Measurements from ENCODE around the gene SYT11. TPM values are rescaled to one million over a fixed set of nuclear protein-coding genes. Genes with fewer than 3 reads are reported as not detected.

Gene SYT11
- total and polyA plus RNA-seq, 9 of the 15 experiments (the other 6 are each of a cell fraction or from before 2014, with no cell fraction given): 0.05 to 0.18 (median 0.11) TPM

- no peak for TF ChIP-seq DIDO1 (tag; IDR thresholded peaks at IDR 0.05; ENCODE audit: low read depth)
- TF ChIP-seq ZBTB8A (IDR thresholded peaks at IDR 0.05; ENCODE audit: partially characterized antibody): no peak
- TF ChIP-seq ARNT (IDR thresholded peaks at IDR 0.05): no peak
- TF ChIP-seq ZNF133 (CRISPR knock-in tag; IDR thresholded peaks at IDR 0.05): no peak
- TF ChIP-seq ETV5 (CRISPR knock-in tag; IDR thresholded peaks at IDR 0.05; ENCODE audit: low read depth): no peak
- no peak for TF ChIP-seq ZNF507 (tag; conservative IDR thresholded peaks at IDR 0.05)
- no peak for TF ChIP-seq ZNF217 (CRISPR knock-in tag; IDR thresholded peaks at IDR 0.05)
- no peak for TF ChIP-seq CEBPB (tag; IDR thresholded peaks at IDR 0.05)
- TF ChIP-seq POLR2G (IDR thresholded peaks at IDR 0.05; ENCODE audit: low read depth, low read length): peak; percentile 93
- TF ChIP-seq, protein P1, sequence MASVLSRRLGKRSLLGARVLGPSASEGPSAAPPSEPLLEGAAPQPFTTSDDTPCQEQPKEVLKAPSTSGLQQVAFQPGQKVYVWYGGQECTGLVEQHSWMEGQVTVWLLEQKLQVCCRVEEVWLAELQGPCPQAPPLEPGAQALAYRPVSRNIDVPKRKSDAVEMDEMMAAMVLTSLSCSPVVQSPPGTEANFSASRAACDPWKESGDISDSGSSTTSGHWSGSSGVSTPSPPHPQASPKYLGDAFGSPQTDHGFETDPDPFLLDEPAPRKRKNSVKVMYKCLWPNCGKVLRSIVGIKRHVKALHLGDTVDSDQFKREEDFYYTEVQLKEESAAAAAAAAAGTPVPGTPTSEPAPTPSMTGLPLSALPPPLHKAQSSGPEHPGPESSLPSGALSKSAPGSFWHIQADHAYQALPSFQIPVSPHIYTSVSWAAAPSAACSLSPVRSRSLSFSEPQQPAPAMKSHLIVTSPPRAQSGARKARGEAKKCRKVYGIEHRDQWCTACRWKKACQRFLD (CRISPR knock-in tag; IDR thresholded peaks at IDR 0.05): no peak; the same call in none of the 2 replicates
- TF ChIP-seq KDM5B (IDR thresholded peaks at IDR 0.05; ENCODE audit: insufficient replicate concordance, low read depth, low read length): peak; percentile 54
- no peak for TF ChIP-seq ARHGAP35 (IDR thresholded peaks at IDR 0.05; ENCODE audit: partially characterized antibody)
- no peak for TF ChIP-seq SNRNP70 (optimal IDR thresholded peaks at IDR 0.05; ENCODE audit: low read depth, low read length)
- no peak for TF ChIP-seq ZC3H8 (IDR thresholded peaks at IDR 0.05)
- no peak for TF ChIP-seq SAP30 (IDR thresholded peaks at IDR 0.05; ENCODE audit: borderline replicate concordance, insufficient read depth, low read depth, low read length, poor library complexity, severe bottlenecking)
- TF ChIP-seq FOXK2 (conservative IDR thresholded peaks at IDR 0.05 in 1 of 2, IDR thresholded peaks at IDR 0.05 in 1 of 2; ENCODE audit: low read depth in 2 of 2): no peak
- TF ChIP-seq ZNF780A (CRISPR knock-in tag; IDR thresholded peaks at IDR 0.05): no peak
- TF ChIP-seq STAT5B (CRISPR knock-in tag; IDR thresholded peaks at IDR 0.05): no peak
- TF ChIP-seq TAF9B (IDR thresholded peaks at IDR 0.05; ENCODE audit: partially characterized antibody): no peak
- TF ChIP-seq SMARCB1 (IDR thresholded peaks at IDR 0.05; ENCODE audit: insufficient read length, low read depth): no peak
- TF ChIP-seq NFRKB (IDR thresholded peaks at IDR 0.05; ENCODE audit: low read depth): no peak
- TF ChIP-seq, protein P2, sequence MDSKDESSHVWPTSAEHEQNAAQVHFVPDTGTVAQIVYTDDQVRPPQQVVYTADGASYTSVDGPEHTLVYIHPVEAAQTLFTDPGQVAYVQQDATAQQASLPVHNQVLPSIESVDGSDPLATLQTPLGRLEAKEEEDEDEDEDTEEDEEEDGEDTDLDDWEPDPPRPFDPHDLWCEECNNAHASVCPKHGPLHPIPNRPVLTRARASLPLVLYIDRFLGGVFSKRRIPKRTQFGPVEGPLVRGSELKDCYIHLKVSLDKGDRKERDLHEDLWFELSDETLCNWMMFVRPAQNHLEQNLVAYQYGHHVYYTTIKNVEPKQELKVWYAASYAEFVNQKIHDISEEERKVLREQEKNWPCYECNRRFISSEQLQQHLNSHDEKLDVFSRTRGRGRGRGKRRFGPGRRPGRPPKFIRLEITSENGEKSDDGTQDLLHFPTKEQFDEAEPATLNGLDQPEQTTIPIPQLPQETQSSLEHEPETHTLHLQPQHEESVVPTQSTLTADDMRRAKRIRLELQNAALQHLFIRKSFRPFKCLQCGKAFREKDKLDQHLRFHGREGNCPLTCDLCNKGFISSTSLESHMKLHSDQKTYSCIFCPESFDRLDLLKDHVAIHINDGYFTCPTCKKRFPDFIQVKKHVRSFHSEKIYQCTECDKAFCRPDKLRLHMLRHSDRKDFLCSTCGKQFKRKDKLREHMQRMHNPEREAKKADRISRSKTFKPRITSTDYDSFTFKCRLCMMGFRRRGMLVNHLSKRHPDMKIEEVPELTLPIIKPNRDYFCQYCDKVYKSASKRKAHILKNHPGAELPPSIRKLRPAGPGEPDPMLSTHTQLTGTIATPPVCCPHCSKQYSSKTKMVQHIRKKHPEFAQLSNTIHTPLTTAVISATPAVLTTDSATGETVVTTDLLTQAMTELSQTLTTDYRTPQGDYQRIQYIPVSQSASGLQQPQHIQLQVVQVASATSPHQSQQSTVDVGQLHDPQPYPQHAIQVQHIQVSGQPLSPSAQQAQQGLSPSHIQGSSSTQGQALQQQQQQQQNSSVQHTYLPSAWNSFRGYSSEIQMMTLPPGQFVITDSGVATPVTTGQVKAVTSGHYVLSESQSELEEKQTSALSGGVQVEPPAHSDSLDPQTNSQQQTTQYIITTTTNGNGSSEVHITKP (IDR thresholded peaks at IDR 0.05; ENCODE audit: partially characterized antibody): no peak
- TF ChIP-seq KHSRP (IDR thresholded peaks at IDR 0.05): no peak
- no peak for TF ChIP-seq ZFPM2 (CRISPR knock-in tag; IDR thresholded peaks at IDR 0.05)
- TF ChIP-seq RBM15 (IDR thresholded peaks at IDR 0.05; ENCODE audit: insufficient read depth, low read length): no peak
- no peak for TF ChIP-seq ZNF282 (CRISPR knock-in tag; IDR thresholded peaks at IDR 0.05)
These were observed 52.0 kb downstream of the SYT11 start, which contains the start of gene RIT1 (continued) for GRCh38 chr1:155911156-155912055.
